ENCODE results near the gene LPAR2. TPM values are rescaled to one million over a fixed set of nuclear protein-coding genes. Genes with fewer than 3 reads are reported as not detected.

The LPAR2 gene
- polyA plus RNA-seq, 1 of the 3 experiments (the other 2 are of a cell fraction): 4.5 TPM

- no peak overlapping the region for H3K4me2 ChIP-seq
- H3K4me1 ChIP-seq (ENCODE audit: control insufficient read depth in 1 of 2, insufficient read depth in 2 of 2, low read depth in 1 of 2, low read length in 1 of 2): peaks cover 0 to 7% of the 10 kb centered on the region in 2 experiments; a peak in 1 of 4 replicates
- CTCF ChIA-PET: interaction anchor here (1.0 to 6.6 kb wide), 4 partner anchors 10 to 125 kb away, joined by 3 to 45 read pairs (median 12); partner anchors contain the start of gene GMIP
- no peaks in the 10 kb centered on the region for H3K9me3 ChIP-seq
- no peaks in the 10 kb centered on the region for H3K27me3 ChIP-seq (ENCODE audit: insufficient read depth)
- no peak overlapping the region for H3K9ac ChIP-seq
- H3K4me3 ChIP-seq (ENCODE audit: low read depth in 2 of 2, low read length in 1 of 2): no peak overlapping the region
- peaks cover 19 to 77% of the 10 kb centered on the region in 2 experiments for H3K36me3 ChIP-seq (replicated peaks in 1 of 2; ENCODE audit: control insufficient read depth in 1 of 2, insufficient read depth in 2 of 2, low read length in 1 of 2)
- peaks cover 23% of the 10 kb centered on the region for H4K20me1 ChIP-seq (ENCODE audit: insufficient read depth)
- no peak overlapping the region for H2AFZ ChIP-seq (ENCODE audit: low read depth)
- WGBS (ENCODE audit: low lambda C conversion rate): 95% methylated on average over 21 of the region's 33 CpGs
- DNase-seq: peak; percentile 17
- POLR2A ChIA-PET: no interaction called here
- H3K9me2 ChIP-seq: no peaks in the 10 kb centered on the region
- H3F3A ChIP-seq (replicated peaks; ENCODE audit: insufficient read depth): no peaks in the 10 kb centered on the region
- H3K79me2 ChIP-seq (ENCODE audit: insufficient read depth): peaks cover 34% of the 10 kb centered on the region
- TF ChIP-seq YY1 (IDR thresholded peaks at IDR 0.05; ENCODE audit: low read depth): no peak
- TF ChIP-seq GATA2 (CRISPR knock-in tag; IDR thresholded peaks at IDR 0.05): no peak
- no peak for TF ChIP-seq NFIC (IDR thresholded peaks at IDR 0.05; ENCODE audit: borderline replicate concordance)
- TF ChIP-seq FOSL2 (IDR thresholded peaks at IDR 0.05; ENCODE audit: borderline replicate concordance, low read depth): no peak
- no peak for TF ChIP-seq MXI1 (IDR thresholded peaks at IDR 0.05; ENCODE audit: low read depth, low read length)
- TF ChIP-seq PBX3 (IDR thresholded peaks at IDR 0.05): no peak
- no peak for TF ChIP-seq RAD21 (IDR thresholded peaks at IDR 0.05; ENCODE audit: low read length)
- TF ChIP-seq RFX5 (IDR thresholded peaks at IDR 0.05; ENCODE audit: low read length): no peak
- TF ChIP-seq REST (IDR thresholded peaks at IDR 0.05; ENCODE audit: low read depth, low read length): no peak
- TF ChIP-seq MAX (IDR thresholded peaks at IDR 0.05; ENCODE audit: low read depth): no peak
- TF ChIP-seq CTCF (IDR thresholded peaks at IDR 0.05): no peak
- no peak for TF ChIP-seq SIN3A (IDR thresholded peaks at IDR 0.05; ENCODE audit: borderline replicate concordance, low read depth, low read length)
- no peak for TF ChIP-seq MEF2A (IDR thresholded peaks at IDR 0.05; ENCODE audit: borderline replicate concordance, low read depth)
- TF ChIP-seq CHD2 (IDR thresholded peaks at IDR 0.05; ENCODE audit: low read length, partially characterized antibody): no peak
- TF ChIP-seq EP300 (IDR thresholded peaks at IDR 0.05; ENCODE audit: borderline replicate concordance in 1 of 2, low read depth in 1 of 2, low read length in 1 of 2): no peak
- TF ChIP-seq FOXJ3 (CRISPR knock-in tag; IDR thresholded peaks at IDR 0.05): no peak
- TF ChIP-seq ZBTB33 (IDR thresholded peaks at IDR 0.05; ENCODE audit: borderline replicate concordance, low read depth): no peak
- TF ChIP-seq RCOR1 (IDR thresholded peaks at IDR 0.05; ENCODE audit: low read length): no peak
- no peak overlapping the region; a peak in 1 of 4 replicates for H3K27ac ChIP-seq (ENCODE audit: low read depth in 2 of 2, low read length in 1 of 2)
These were observed 28.7 kb upstream of the LPAR2 start for GRCh38 chr19:19656451-19657396.
